NCI-H128 (cell line): ENCODE measurements around the gene CEACAM21.

Experiments used
- DNase-seq: peaks from one replicate; lab custom pipeline; 2025; ENCODE audit not compliant: unreplicated experiment; lab: John Stamatoyannopoulos, UW

The CEACAM21 gene

GRCh38 chr19:41575998-41576397 lies at the start of gene CEACAM21:
Gene CEACAM21, plus strand, starts transcription at chr19:41576166. Its CDS starts 109 bp downstream, at chr19:41576275.
- no peak for DNase-seq

GRCh38 chr19:41527089-41527488 lies 48.9 kb upstream of the CEACAM21 start:
- DNase-seq = no peak

DNA sequence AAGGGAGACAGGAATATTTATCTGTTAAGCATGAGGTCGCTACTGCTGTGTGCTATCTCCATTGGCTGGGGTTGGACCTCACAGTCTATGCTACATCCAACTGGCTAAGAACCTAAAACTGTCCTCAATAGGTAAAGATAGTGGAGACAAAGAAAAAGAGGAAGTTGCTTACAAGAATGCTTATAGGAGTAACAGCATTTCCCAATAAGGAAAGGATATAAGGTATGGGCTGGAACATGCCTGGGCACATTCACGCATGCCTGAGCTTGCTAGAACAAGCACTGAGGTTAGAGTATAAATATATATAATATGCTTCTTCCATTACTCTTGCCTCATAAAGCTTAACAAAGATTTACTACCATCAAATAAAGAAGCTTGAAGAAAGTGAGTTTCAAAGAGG lies 47.9 kb upstream of the CEACAM21 start:
- no peak for DNase-seq

GRCh38 chr19:41529484-41530183 lies 46.3 kb upstream of the CEACAM21 start:
- no peak for DNase-seq

- no peak for DNase-seq
These were observed 45.8 kb upstream of the CEACAM21 start for GRCh38 chr19:41530184-41530534.

GRCh38 chr19:41530761-41531301 lies 45.1 kb upstream of the CEACAM21 start:
- no peak for DNase-seq

- no peak for DNase-seq
These were observed 44.3 kb upstream of the CEACAM21 start for GRCh38 chr19:41531438-41532311.

DNA sequence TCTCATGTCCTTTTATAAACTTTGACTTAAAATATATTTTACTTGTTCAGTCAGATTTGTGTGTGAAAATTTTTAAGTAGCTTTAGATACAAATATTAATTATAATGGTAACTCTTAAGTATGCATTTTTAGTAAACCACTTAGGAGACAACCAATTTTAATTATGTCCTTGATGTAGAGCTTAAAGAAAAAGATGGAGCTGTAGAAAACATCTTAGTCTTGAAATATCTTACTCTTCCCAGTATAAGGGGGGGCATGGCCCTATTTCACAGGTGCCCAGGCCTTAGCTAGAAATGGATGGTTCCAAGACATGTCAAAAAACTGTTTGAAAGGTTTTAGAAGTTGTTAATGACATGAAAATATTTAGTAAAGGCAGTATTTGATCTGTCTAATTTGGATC lies 43.4 kb upstream of the CEACAM21 start:
- DNase-seq = no peak

GRCh38 chr19:41533671-41534215 lies 42.2 kb upstream of the CEACAM21 start:
- DNase-seq = no peak

DNA sequence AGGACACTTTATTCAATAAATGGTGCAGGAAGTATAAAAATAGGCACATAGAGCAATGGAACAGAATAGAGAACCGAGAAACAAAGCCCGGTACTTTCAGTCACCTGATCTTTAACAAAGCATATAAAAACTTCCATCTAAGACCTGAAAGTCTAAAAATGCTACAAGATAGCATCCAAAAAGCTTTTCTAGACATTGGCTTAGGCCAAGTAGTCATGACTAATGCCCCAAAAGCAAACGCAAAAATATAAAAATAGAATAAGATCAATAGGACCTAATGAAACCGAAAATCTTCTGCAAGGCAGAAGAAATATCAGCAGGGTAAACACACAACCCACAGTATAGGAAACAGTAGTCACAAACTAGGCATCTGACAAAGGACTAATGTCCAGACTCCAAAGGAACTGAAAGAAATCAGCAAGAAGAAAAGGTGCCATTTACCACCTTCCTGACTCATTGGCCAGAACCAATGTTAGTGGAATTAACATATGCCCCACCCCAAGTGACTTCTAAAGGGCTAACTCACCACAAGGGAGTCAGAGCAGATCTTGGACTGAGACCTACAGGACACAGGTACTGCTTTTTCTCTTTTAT lies 40.8 kb upstream of the CEACAM21 start:
- no peak for DNase-seq

DNA sequence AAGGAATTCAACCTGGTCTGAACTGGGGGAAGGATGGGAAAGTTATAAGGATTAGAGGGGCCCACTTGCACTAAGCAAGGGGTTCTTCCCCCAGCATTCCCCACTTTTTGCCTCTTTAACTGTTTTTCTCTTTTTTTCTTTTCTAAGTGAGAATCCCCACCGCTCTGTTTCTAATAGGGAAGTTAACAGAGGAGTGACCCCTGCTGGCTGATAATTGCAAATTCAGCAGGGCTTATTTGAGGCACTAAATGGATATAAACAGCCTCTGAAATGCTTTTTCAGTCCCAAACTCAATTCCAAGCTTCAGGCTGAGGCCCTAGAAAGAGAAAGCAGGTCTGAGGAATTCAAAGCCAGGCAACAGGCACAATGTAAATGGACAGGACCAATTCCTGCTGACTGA lies 38.2 kb upstream of the CEACAM21 start:
- no peak for DNase-seq

GRCh38 chr19:41540041-41540695 lies 35.8 kb upstream of the CEACAM21 start:
- DNase-seq = no peak

- no peak for DNase-seq
These were observed 33.9 kb upstream of the CEACAM21 start for GRCh38 chr19:41541990-41542584.

GRCh38 chr19:41542622-41543021 lies 33.3 kb upstream of the CEACAM21 start:
- DNase-seq = no peak

DNA sequence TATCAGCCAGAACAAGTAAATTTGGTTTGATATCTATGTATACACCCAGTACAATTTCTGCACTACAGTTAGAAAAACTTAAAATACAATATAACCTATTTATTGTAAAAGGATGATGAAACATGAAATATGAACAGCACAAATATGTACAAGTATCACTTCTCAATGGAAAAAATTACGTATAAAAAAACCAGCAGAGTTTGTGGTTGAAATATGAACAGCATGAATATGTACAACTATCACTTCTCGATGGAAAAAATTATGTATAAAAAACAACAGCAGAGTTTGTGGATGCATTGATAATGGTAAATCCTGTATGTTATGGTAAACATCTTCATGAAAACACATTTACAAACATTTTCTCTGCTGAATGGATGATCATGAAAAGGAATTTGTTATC lies 32.4 kb upstream of the CEACAM21 start:
- DNase-seq = no peak

- DNase-seq = no peak
These were observed 30.4 kb upstream of the CEACAM21 start for GRCh38 chr19:41545547-41545946.

DNA sequence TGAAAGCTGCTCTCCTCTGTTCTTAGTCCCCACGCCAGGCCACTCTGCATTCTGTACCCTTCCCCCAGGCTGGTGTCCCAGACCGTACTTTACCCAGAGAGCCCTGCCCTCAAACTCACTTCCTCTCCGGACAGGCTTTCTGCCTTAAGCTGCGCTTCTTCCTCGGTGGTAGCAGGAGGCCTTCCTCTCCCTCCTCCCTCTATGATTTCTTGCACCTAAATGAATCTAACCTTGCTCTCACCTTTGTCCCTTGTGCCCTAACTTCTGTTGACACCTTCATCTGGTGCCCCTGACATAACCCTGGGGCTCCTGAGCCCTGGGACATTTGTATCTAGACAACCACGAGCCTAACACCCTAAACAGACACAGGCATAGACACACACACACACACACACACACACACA lies 29.6 kb upstream of the CEACAM21 start:
- DNase-seq = no peak

GRCh38 chr19:41546961-41547360 lies 29.0 kb upstream of the CEACAM21 start:
- DNase-seq = no peak

GRCh38 chr19:41547569-41547968 lies 28.4 kb upstream of the CEACAM21 start:
- no peak for DNase-seq

DNA sequence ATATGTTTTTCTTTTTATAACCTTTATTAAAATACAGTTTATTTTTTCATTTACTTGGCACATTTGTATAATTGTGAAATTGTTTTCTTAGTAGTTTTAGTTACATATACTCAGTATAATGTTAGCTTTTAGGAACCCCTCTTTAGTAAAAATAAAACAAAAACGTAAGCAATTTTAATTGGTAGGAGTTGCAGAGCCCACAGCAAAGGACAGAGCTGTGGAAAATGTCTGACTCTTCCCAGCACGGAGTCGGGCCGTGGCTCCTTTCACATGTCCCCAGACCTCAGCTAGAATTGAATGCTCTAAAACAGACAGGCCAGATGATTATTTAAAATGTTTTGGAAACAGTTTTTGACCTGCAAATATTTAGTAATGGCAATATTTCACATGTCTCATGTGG lies 27.9 kb upstream of the CEACAM21 start:
- no peak for DNase-seq
